ENCODE measurements around the gene THY1. TPM values are rescaled to one million over a fixed set of nuclear protein-coding genes. Genes with fewer than 3 reads are reported as not detected.

THY1 gene
- polyA plus RNA-seq, 1 donor from 2014 or later: 98.3 TPM

- H3K9me3 ChIP-seq (ENCODE audit: low read length): no peaks in the 10 kb centered on the region
- H4K20me1 ChIP-seq (ENCODE audit: insufficient read depth): no peaks in the 10 kb centered on the region
- H3K4me2 ChIP-seq (ENCODE audit: low read length): no peak overlapping the region
- no peak overlapping the region for H3K27ac ChIP-seq (ENCODE audit: low read length)
- H3K36me3 ChIP-seq (ENCODE audit: insufficient read depth, low read length): no peaks in the 10 kb centered on the region
- H3K27me3 ChIP-seq (ENCODE audit: insufficient read depth, low read depth, low read length): no peaks in the 10 kb centered on the region
- H2AFZ ChIP-seq (ENCODE audit: low read depth, low read length): no peak overlapping the region
- H3K79me2 ChIP-seq (replicated peaks; ENCODE audit: insufficient read depth, low read length): no peaks in the 10 kb centered on the region
- no peaks in the 10 kb centered on the region for H3K9me2 ChIP-seq (ENCODE audit: insufficient read depth, low read length)
- H3K9ac ChIP-seq (ENCODE audit: low read length): no peak overlapping the region
- H3F3A ChIP-seq (ENCODE audit: insufficient read depth, low read length, poor library complexity, severe bottlenecking): no peaks in the 10 kb centered on the region
- H3K4me3 ChIP-seq (ENCODE audit: low read length): no peak overlapping the region
- no peak for TF ChIP-seq POLR2AphosphoS5 (IDR thresholded peaks at IDR 0.05)
- TF ChIP-seq SMC3 (conservative IDR thresholded peaks at IDR 0.05; ENCODE audit: poor library complexity): no peak
- TF ChIP-seq TAF1 (IDR thresholded peaks at IDR 0.05; ENCODE audit: low read depth): no peak
- TF ChIP-seq REST (IDR thresholded peaks at IDR 0.05; ENCODE audit: borderline replicate concordance): no peak
- TF ChIP-seq EZH2 (IDR thresholded peaks at IDR 0.05; ENCODE audit: borderline replicate concordance, insufficient read depth, low read length, poor library complexity, severe bottlenecking): no peak
- no peak for TF ChIP-seq CTCF (IDR thresholded peaks at IDR 0.05; ENCODE audit: poor library complexity, severe bottlenecking)
- TF ChIP-seq EP300 (conservative IDR thresholded peaks at IDR 0.05; ENCODE audit: poor library complexity, severe bottlenecking): no peak
- TF ChIP-seq MXI1 (conservative IDR thresholded peaks at IDR 0.05; ENCODE audit: poor library complexity, severe bottlenecking): no peak
- no peak for TF ChIP-seq RAD21 (conservative IDR thresholded peaks at IDR 0.05)
These were observed 8.2 kb downstream of the THY1 start for GRCh38 chr11:119414734-119415133.

GRCh38 chr11:119414321-119414720 lies 8.7 kb downstream of the THY1 start:
- H2AFZ ChIP-seq (ENCODE audit: low read depth, low read length): no peak overlapping the region

More at GRCh38 chr11:119414321-119414720, 8.7 kb downstream of the THY1 start:
- H3K4me3 ChIP-seq (ENCODE audit: low read length): no peak overlapping the region
- no peaks in the 10 kb centered on the region for H3K9me3 ChIP-seq (ENCODE audit: low read length)
- H3F3A ChIP-seq (ENCODE audit: insufficient read depth, low read length, poor library complexity, severe bottlenecking): no peaks in the 10 kb centered on the region
- no peaks in the 10 kb centered on the region for H3K36me3 ChIP-seq (ENCODE audit: insufficient read depth, low read length)
- TF ChIP-seq EZH2 (IDR thresholded peaks at IDR 0.05; ENCODE audit: borderline replicate concordance, insufficient read depth, low read length, poor library complexity, severe bottlenecking): no peak
- no peak for TF ChIP-seq MXI1 (conservative IDR thresholded peaks at IDR 0.05; ENCODE audit: poor library complexity, severe bottlenecking)
- no peak for TF ChIP-seq POLR2AphosphoS5 (IDR thresholded peaks at IDR 0.05)
- no peak for TF ChIP-seq RAD21 (conservative IDR thresholded peaks at IDR 0.05)
- no peak for TF ChIP-seq REST (IDR thresholded peaks at IDR 0.05; ENCODE audit: borderline replicate concordance)
- no peak for TF ChIP-seq CTCF (IDR thresholded peaks at IDR 0.05; ENCODE audit: poor library complexity, severe bottlenecking)
- no peak for TF ChIP-seq EP300 (conservative IDR thresholded peaks at IDR 0.05; ENCODE audit: poor library complexity, severe bottlenecking)
- no peak for TF ChIP-seq SMC3 (conservative IDR thresholded peaks at IDR 0.05; ENCODE audit: poor library complexity)
- TF ChIP-seq TAF1 (IDR thresholded peaks at IDR 0.05; ENCODE audit: low read depth): no peak
- H3K9ac ChIP-seq (ENCODE audit: low read length): no peak overlapping the region
- H3K27ac ChIP-seq (ENCODE audit: low read length): no peak overlapping the region
- H3K27me3 ChIP-seq (ENCODE audit: insufficient read depth, low read depth, low read length): no peaks in the 10 kb centered on the region
- no peaks in the 10 kb centered on the region for H4K20me1 ChIP-seq (ENCODE audit: insufficient read depth)
- no peaks in the 10 kb centered on the region for H3K9me2 ChIP-seq (ENCODE audit: insufficient read depth, low read length)
- H3K4me2 ChIP-seq (ENCODE audit: low read length): no peak overlapping the region
- H3K79me2 ChIP-seq (replicated peaks; ENCODE audit: insufficient read depth, low read length): no peaks in the 10 kb centered on the region
